GM12878 (cell line): ENCODE results near the gene RBM41. TPM values are rescaled to one million over a fixed set of nuclear protein-coding genes. Genes with fewer than 3 reads are reported as not detected.

ENCODE experiments used
- ATAC-seq: fragments of 200-7000 bp; cut with Tn5 transposase; 3 replicates; pipeline ENCODE4 v1.9.1; 2020; ENCODE audit warnings: mild to moderate bottlenecking, moderate library complexity
- BruUV-seq: library from RNA; stranded (reverse); fragments of 400-500 nt; replicated peaks from 2 replicates; lab custom pipeline; 2021; lab: Mats Ljungman, UMichigan
- CTCF ChIA-PET: fragments of 300-600 bp; sonication (Branson Sonifier 250); formaldehyde crosslinking; extraction: SDS; loops from one replicate; lab custom pipeline; 2021; ENCODE audit warnings: inconsistent platforms; lab: Yijun Ruan, JAX
- POLR2A ChIA-PET: fragments of 350-600 bp; formaldehyde crosslinking; extraction: SDS; loops from one replicate; lab custom pipeline; 2021; ENCODE audit warnings: inconsistent platforms; lab: Charles Lee
- RAD21 ChIA-PET: fragments of 300-600 bp; sonication (Branson Sonifier 250); formaldehyde crosslinking; loops from one replicate; lab custom pipeline; 2023; ENCODE audit warnings: antibody characterized with exemption; ENCODE audit not compliant: unreplicated experiment; lab: Charles Lee
- SMC1A ChIA-PET: fragments of 300-600 bp; sonication (Branson Sonifier 250); formaldehyde crosslinking; loops from one replicate; lab custom pipeline; 2023; ENCODE audit not compliant: unreplicated experiment, uncharacterized antibody; lab: Charles Lee
- DNase-seq: peaks from one replicate; pipeline ENCODE4 v3.0.0-alpha.2; 2011; ENCODE audit warnings: low read depth, low spot score
- FAIRE-seq: peaks from 3 replicates; lab custom pipeline; 2011; peaks lifted over from hg19 to GRCh38; lab: Jason Lieb, UNC
- H2AFZ ChIP-seq: 2 replicates; pipeline ENCODE4 v1.6.0; 2011; ENCODE audit warnings: low read depth, low read length, control low read depth; ENCODE audit not compliant: control insufficient read depth
- H3K27ac ChIP-seq: 2 replicates; pipeline ENCODE4 v1.5.1; 2011; ENCODE audit warnings: control low read depth; ENCODE audit not compliant: control insufficient read depth, insufficient read depth
- H3K27me3 ChIP-seq, 2 experiments: replicated peaks in 1 of 2; 2 replicates each; pipeline versions ENCODE4 v1.6.0 to v1.6.1; 2011; ENCODE audit warnings: low read length in 1 of 2; ENCODE audit not compliant: control insufficient read depth in 2 of 2, insufficient read depth in 2 of 2
- H3K36me3 ChIP-seq, 2 experiments: 2 replicates each; pipeline ENCODE4 v1.5.1; 2011; ENCODE audit warnings: low read length in 1 of 2; ENCODE audit not compliant: control insufficient read depth in 2 of 2, insufficient read depth in 2 of 2
- H3K4me1 ChIP-seq: 2 replicates; pipeline ENCODE4 v1.6.1; 2011; ENCODE audit warnings: mild to moderate bottlenecking, low read length, moderate library complexity, mixed read lengths; ENCODE audit not compliant: control insufficient read depth, insufficient read depth
- H3K4me2 ChIP-seq: 2 replicates; pipeline ENCODE4 v1.6.0; 2011; ENCODE audit warnings: control low read depth; ENCODE audit not compliant: control insufficient read depth, insufficient read depth
- H3K4me3 ChIP-seq: fragments of 200-600 bp; sonication (generic); 2 replicates; pipeline ENCODE4 v1.5.1; 2016
- H3K79me2 ChIP-seq: 2 replicates; pipeline ENCODE4 v1.6.0; 2011; ENCODE audit warnings: low read length; ENCODE audit not compliant: control insufficient read depth, insufficient read depth
- H3K9ac ChIP-seq: 2 replicates; pipeline ENCODE4 v1.8.0; 2011; ENCODE audit warnings: low read length, control low read depth, mixed read lengths; ENCODE audit not compliant: control insufficient read depth, insufficient read depth
- H3K9me3 ChIP-seq: replicated peaks from 3 replicates; pipeline ENCODE4 v1.5.1; 2011; ENCODE audit warnings: mild to moderate bottlenecking, low read length; ENCODE audit not compliant: control insufficient read depth, insufficient read depth
- H4K20me1 ChIP-seq: 2 replicates; pipeline ENCODE4 v1.6.0; 2011; ENCODE audit not compliant: control insufficient read depth, insufficient read depth
- CHD2 ChIP-seq: IDR thresholded peaks from 2 replicates; pipeline ENCODE4 v1.6.1; 2011; ENCODE audit warnings: low read depth, low read length, improper control_type of control experiment, borderline replicate concordance
- CHD4 ChIP-seq: fragments of 200-600 bp; sonication (generic); IDR thresholded peaks from 2 replicates; pipeline ENCODE4 v1.6.1; 2016; ENCODE audit warnings: mild to moderate bottlenecking
- FOXK2 ChIP-seq: fragments of 450-650 bp; IDR thresholded peaks from 2 replicates; pipeline ENCODE4 v1.6.1; 2017; ENCODE audit warnings: mild to moderate bottlenecking, moderate library complexity
- FOXM1 ChIP-seq: IDR thresholded peaks from 2 replicates; pipeline ENCODE4 v1.6.1; 2012; ENCODE audit warnings: low read depth, mild to moderate bottlenecking, inconsistent platforms, low read length, moderate library complexity
- NFYA ChIP-seq: IDR thresholded peaks from 2 replicates; pipeline ENCODE4 v1.6.1; 2011; ENCODE audit warnings: low read depth, mild to moderate bottlenecking, low read length, improper control_type of control experiment, borderline replicate concordance
- PML ChIP-seq: IDR thresholded peaks from 2 replicates; pipeline ENCODE4 v1.6.1; 2012; ENCODE audit warnings: low read length, inconsistent platforms
- RB1 ChIP-seq: fragments of 450-650 bp; formaldehyde crosslinking; IDR thresholded peaks from 2 replicates; pipeline ENCODE4 v1.6.1; 2017; ENCODE audit warnings: mild to moderate bottlenecking, borderline replicate concordance
- SP1 ChIP-seq: IDR thresholded peaks from one replicate; pipeline ENCODE4 v1.6.1; 2011; ENCODE audit warnings: low read depth, low read length
- in situ Hi-C: fragments of 300-500 bp; cut with MboI; formaldehyde crosslinking; loops from 9 replicates; pipeline ENCODE4 v1.14.3; 2018; ENCODE audit warnings: mixed read lengths
- intact Hi-C: fragments of 100-400 bp; cut with micrococcal nuclease; formaldehyde crosslinking; loops from one replicate; pipeline ENCODE4 v1.14.2; 2022; ENCODE audit not compliant: unreplicated experiment
- polyA plus RNA-seq, 11 experiments: library from polyadenylated mRNA; depleted of rRNA in 4 of 11; unstranded in 6 of 11; stranded (reverse) in 5 of 11; fragments of >200 nt; fragmentation: Nextera tagmentation in 4 of 11; fragmentation: Illumina TruSeq in 1 of 11; extraction: Ambion mirVana in 4 of 11; extraction: Trizol in 1 of 11; gene quantifications; 1 replicate in 1 of 11; 2 replicates in 10 of 11; pipeline versions ENCODE4 v1.2.1 to v1.2.3, GENCODE V29; 2011 to 2016; ENCODE audit warnings: inconsistent platforms in 2 of 11, missing spikeins in 2 of 11, low read depth in 1 of 11
- total RNA-seq, 4 experiments: library from RNA; depleted of rRNA in 3 of 4; stranded (reverse); fragments of >200 nt in 3 of 4; fragmentation: Illumina TruSeq in 1 of 4; extraction: Trizol in 1 of 4; gene quantifications; 2 replicates each; pipeline versions ENCODE4 v1.2.1 to v1.2.3, GENCODE V29; 2013 to 2021
- TF ChIP-seq, protein P1 (sequence below): fragments of 450-650 bp; IDR thresholded peaks from 2 replicates; pipeline ENCODE4 v1.6.1; 2017; ENCODE audit warnings: antibody characterized with exemption, mild to moderate bottlenecking, moderate library complexity
- TF ChIP-seq, protein P2 (sequence below): fragments of 450-650 bp; formaldehyde crosslinking; IDR thresholded peaks from 2 replicates; pipeline ENCODE4 v1.4.0; 2020; ENCODE audit warnings: mild to moderate bottlenecking, moderate library complexity

The RBM41 gene
- total and polyA plus RNA-seq, 10 of the 15 experiments (the other 5 are each of a cell fraction or from before 2014, with no cell fraction given): 7.7 to 19.1 (median 13.7) TPM

- TF ChIP-seq, protein P1, sequence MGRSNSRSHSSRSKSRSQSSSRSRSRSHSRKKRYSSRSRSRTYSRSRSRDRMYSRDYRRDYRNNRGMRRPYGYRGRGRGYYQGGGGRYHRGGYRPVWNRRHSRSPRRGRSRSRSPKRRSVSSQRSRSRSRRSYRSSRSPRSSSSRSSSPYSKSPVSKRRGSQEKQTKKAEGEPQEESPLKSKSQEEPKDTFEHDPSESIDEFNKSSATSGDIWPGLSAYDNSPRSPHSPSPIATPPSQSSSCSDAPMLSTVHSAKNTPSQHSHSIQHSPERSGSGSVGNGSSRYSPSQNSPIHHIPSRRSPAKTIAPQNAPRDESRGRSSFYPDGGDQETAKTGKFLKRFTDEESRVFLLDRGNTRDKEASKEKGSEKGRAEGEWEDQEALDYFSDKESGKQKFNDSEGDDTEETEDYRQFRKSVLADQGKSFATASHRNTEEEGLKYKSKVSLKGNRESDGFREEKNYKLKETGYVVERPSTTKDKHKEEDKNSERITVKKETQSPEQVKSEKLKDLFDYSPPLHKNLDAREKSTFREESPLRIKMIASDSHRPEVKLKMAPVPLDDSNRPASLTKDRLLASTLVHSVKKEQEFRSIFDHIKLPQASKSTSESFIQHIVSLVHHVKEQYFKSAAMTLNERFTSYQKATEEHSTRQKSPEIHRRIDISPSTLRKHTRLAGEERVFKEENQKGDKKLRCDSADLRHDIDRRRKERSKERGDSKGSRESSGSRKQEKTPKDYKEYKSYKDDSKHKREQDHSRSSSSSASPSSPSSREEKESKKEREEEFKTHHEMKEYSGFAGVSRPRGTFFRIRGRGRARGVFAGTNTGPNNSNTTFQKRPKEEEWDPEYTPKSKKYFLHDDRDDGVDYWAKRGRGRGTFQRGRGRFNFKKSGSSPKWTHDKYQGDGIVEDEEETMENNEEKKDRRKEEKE: no peak
- TF ChIP-seq, all 136 proteins: peak for 0
These were observed 16.7 kb upstream of the RBM41 start (continued) for GRCh38 chrX:107135049-107135964.

DNA sequence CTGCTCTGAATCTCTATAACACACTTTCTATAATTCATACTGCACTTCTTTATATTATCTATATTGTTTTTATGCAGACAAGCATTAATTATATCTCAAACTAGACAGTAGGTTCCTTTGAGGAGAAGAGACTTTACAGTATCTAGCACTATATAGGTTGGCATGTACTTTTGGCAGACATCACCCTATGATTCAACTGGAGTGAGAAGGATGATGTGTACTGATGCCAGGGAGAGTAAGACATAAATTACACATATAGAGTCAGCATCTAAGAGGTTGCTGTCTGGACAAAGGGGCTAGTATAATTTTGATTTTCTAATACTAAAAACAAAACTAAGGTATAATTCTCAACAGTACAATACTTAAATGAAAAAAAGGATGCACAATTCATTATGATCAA lies 5.1 kb upstream of the RBM41 start:
- H4K20me1 ChIP-seq: no peaks in the 10 kb centered on the region
- H3K36me3 ChIP-seq: no peaks in the 10 kb centered on the region
- in situ Hi-C loops: no loop called here
- H3K9me3 ChIP-seq: no peaks in the 10 kb centered on the region
- H3K27ac ChIP-seq: no peak overlapping the region
- intact Hi-C loops: no loop called here
- CTCF ChIA-PET: no interaction called here
- POLR2A ChIA-PET: no interaction called here
- RAD21 ChIA-PET: no interaction called here
- no peaks in the 10 kb centered on the region for H3K79me2 ChIP-seq
- no peaks in the 10 kb centered on the region for H3K4me1 ChIP-seq
- SMC1A ChIA-PET: no interaction called here
- no peak overlapping the region for H3K9ac ChIP-seq
- DNase-seq (no peak), FAIRE-seq (no peak), ATAC-seq (no peak)
- TF ChIP-seq CHD2 (no peak), CHD4 (no peak), PML (no peak), FOXK2 (no peak), NFYA (no peak), SP1 (no peak), FOXM1 (no peak), RB1 (no peak)
- TF ChIP-seq, protein P2, sequence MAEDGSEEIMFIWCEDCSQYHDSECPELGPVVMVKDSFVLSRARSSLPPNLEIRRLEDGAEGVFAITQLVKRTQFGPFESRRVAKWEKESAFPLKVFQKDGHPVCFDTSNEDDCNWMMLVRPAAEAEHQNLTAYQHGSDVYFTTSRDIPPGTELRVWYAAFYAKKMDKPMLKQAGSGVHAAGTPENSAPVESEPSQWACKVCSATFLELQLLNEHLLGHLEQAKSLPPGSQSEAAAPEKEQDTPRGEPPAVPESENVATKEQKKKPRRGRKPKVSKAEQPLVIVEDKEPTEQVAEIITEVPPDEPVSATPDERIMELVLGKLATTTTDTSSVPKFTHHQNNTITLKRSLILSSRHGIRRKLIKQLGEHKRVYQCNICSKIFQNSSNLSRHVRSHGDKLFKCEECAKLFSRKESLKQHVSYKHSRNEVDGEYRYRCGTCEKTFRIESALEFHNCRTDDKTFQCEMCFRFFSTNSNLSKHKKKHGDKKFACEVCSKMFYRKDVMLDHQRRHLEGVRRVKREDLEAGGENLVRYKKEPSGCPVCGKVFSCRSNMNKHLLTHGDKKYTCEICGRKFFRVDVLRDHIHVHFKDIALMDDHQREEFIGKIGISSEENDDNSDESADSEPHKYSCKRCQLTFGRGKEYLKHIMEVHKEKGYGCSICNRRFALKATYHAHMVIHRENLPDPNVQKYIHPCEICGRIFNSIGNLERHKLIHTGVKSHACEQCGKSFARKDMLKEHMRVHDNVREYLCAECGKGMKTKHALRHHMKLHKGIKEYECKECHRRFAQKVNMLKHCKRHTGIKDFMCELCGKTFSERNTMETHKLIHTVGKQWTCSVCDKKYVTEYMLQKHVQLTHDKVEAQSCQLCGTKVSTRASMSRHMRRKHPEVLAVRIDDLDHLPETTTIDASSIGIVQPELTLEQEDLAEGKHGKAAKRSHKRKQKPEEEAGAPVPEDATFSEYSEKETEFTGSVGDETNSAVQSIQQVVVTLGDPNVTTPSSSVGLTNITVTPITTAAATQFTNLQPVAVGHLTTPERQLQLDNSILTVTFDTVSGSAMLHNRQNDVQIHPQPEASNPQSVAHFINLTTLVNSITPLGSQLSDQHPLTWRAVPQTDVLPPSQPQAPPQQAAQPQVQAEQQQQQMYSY: no peak
- no TSS peak for BruUV-seq
- no peaks in the 10 kb centered on the region for H3K27me3 ChIP-seq
- no peak overlapping the region for H2AFZ ChIP-seq
- no peak overlapping the region for H3K4me2 ChIP-seq
- no peak overlapping the region for H3K4me3 ChIP-seq
